A673 (cell line): ENCODE measurements around the gene PLA2G4C. TPM values are rescaled to one million over a fixed set of nuclear protein-coding genes. Genes with fewer than 3 reads are reported as not detected.
A peak's percentile ranks its signal among the peaks of the same experiment; 100 is the strongest.

ENCODE experiments used
- BruUV-seq: library from RNA; stranded (reverse); fragments of 400-500 nt; replicated peaks from 2 replicates; lab custom pipeline; 2021; lab: Mats Ljungman, UMichigan
- CTCF ChIA-PET: fragments of 300-600 bp; sonication (Branson Sonifier 250); formaldehyde crosslinking; loops from one replicate; lab custom pipeline; 2022; ENCODE audit warnings: antibody characterized with exemption; lab: Charles Lee
- POLR2A ChIA-PET: fragments of 300-600 bp; sonication (Branson Sonifier 250); formaldehyde crosslinking; loops from one replicate; lab custom pipeline; 2022; ENCODE audit warnings: antibody characterized with exemption; ENCODE audit not compliant: low non-redundant PET; lab: Charles Lee
- DNase-seq: peaks from one replicate; pipeline ENCODE4 v3.0.0-alpha.2; 2015; ENCODE audit warnings: low spot score
- H3K27ac ChIP-seq: fragments of 200-600 bp; sonication (generic); 2 replicates; pipeline ENCODE4 v1.5.1; 2016; ENCODE audit warnings: mixed run types, low read depth, mild to moderate bottlenecking, mixed read lengths, antibody characterized with exemption, low read length; ENCODE audit not compliant: poor library complexity, severe bottlenecking
- H3K27me3 ChIP-seq: fragments of 200-600 bp; sonication (generic); replicated peaks from 2 replicates; pipeline ENCODE4 v1.6.1; 2017; ENCODE audit warnings: mixed run types, low read depth, mild to moderate bottlenecking, mixed read lengths, antibody characterized with exemption, low read length; ENCODE audit not compliant: insufficient read depth, poor library complexity
- H3K36me3 ChIP-seq: fragments of 200-600 bp; sonication (generic); 2 replicates; pipeline ENCODE4 v1.6.1; 2016; ENCODE audit warnings: mixed run types, mild to moderate bottlenecking, mixed read lengths, antibody characterized with exemption, low read length; ENCODE audit not compliant: insufficient read depth, poor library complexity, severe bottlenecking
- H3K4me1 ChIP-seq: fragments of 200-600 bp; sonication (generic); 2 replicates; pipeline ENCODE4 v1.6.1; 2017; ENCODE audit warnings: mixed run types, mild to moderate bottlenecking, mixed read lengths, antibody characterized with exemption, low read length; ENCODE audit not compliant: insufficient read depth, poor library complexity, severe bottlenecking
- H3K4me3 ChIP-seq: fragments of 200-600 bp; sonication (generic); 2 replicates; pipeline ENCODE4 v1.5.1; 2016; ENCODE audit warnings: low read depth, mixed run types, mild to moderate bottlenecking, mixed read lengths, low read length; ENCODE audit not compliant: poor library complexity, severe bottlenecking
- H3K9me3 ChIP-seq: fragments of 200-600 bp; sonication (generic); 2 replicates; pipeline ENCODE4 v1.6.1; 2016; ENCODE audit warnings: mixed run types, low read depth, mild to moderate bottlenecking, mixed read lengths, antibody characterized with exemption, low read length; ENCODE audit not compliant: poor library complexity, severe bottlenecking
- CTCF ChIP-seq: fragments of 300-800, 200-600 bp; sonication (generic); conservative IDR thresholded peaks from 2 replicates; pipeline ENCODE4 v1.5.1; 2017; ENCODE audit warnings: low read depth, mild to moderate bottlenecking, antibody characterized with exemption, low read length, moderate library complexity, mixed read lengths
- EZH2 ChIP-seq: fragments of 200-600 bp; sonication (generic); IDR thresholded peaks from 2 replicates; pipeline ENCODE4 v1.6.1; 2017; ENCODE audit warnings: borderline replicate concordance, low read depth, mild to moderate bottlenecking, mixed read lengths, antibody characterized with exemption, low read length; ENCODE audit not compliant: poor library complexity, severe bottlenecking
- intact Hi-C: fragments of 100-400 bp; cut with micrococcal nuclease; formaldehyde crosslinking; loops from one replicate; pipeline ENCODE4 v1.10.0; 2022; ENCODE audit not compliant: unreplicated experiment
- total RNA-seq: library from RNA; stranded (reverse); gene quantifications from 2 replicates; pipeline ENCODE4 v1.2.3, GENCODE V29; 2021

The PLA2G4C gene
- total RNA-seq, 1 experiment from 2014 or later = 8.2 TPM

- peaks cover 79% of the 10 kb centered on the region for H3K36me3 ChIP-seq
- H3K4me3 ChIP-seq = no peak overlapping the region
- no TSS peak for BruUV-seq
- no peak for TF ChIP-seq EZH2
- TF ChIP-seq CTCF = no peak
- intact Hi-C loops = no loop called here
- CTCF ChIA-PET = interaction anchor here (0.5 to 0.6 kb wide), 4 partner anchors 28 to 184 kb away, joined by 3 to 7 read pairs (median 7); no protein-coding TSS in a partner anchor
- peaks cover 8% of the 10 kb centered on the region for H3K4me1 ChIP-seq
- no peaks in the 10 kb centered on the region for H3K27me3 ChIP-seq
- H3K9me3 ChIP-seq = no peaks in the 10 kb centered on the region
- POLR2A ChIA-PET = no interaction called here
- peak overlapping the region; percentile 41 for H3K27ac ChIP-seq
- peak; percentile 63 for DNase-seq
Observed at GRCh38 chr19:48147597-48148175, 37.1 kb upstream of the PLA2G4C start.

GRCh38 chr19:48139053-48139452, 28.4 kb upstream of the PLA2G4C start:
- TF ChIP-seq EZH2 (no peak), CTCF (no peak)

GRCh38 chr19:48137411-48137810, 26.8 kb upstream of the PLA2G4C start:
- Histone ChIP-seq H3K9me3 (no peaks in the 10 kb centered on the region), H3K4me3 (no peak overlapping the region), H3K36me3 (peaks cover 43% of the 10 kb centered on the region), H3K4me1 (no peaks in the 10 kb centered on the region), H3K27me3 (no peaks in the 10 kb centered on the region), H3K27ac (no peak overlapping the region)
- POLR2A ChIA-PET = no interaction called here
- intact Hi-C loops = no loop called here
- no peak for DNase-seq
- BruUV-seq = no TSS peak
- no peak for TF ChIP-seq CTCF
- TF ChIP-seq EZH2 = no peak
- CTCF ChIA-PET = no interaction called here

More at GRCh38 chr19:48139053-48139452, 28.4 kb upstream of the PLA2G4C start:
- Histone ChIP-seq H3K4me3 (no peak overlapping the region), H3K27ac (no peak overlapping the region), H3K4me1 (no peaks in the 10 kb centered on the region), H3K27me3 (no peaks in the 10 kb centered on the region), H3K36me3 (peaks cover 49% of the 10 kb centered on the region), H3K9me3 (no peaks in the 10 kb centered on the region)
- POLR2A ChIA-PET = no interaction called here
- no peak for DNase-seq
- BruUV-seq = no TSS peak
- CTCF ChIA-PET = no interaction called here
- intact Hi-C loops = no loop called here
